Measurements from ENCODE around the gene CDC42BPB.

CDC42BPB gene

GRCh38 chr14:103016594-103016993 is 40.8 kb downstream of the CDC42BPB start:
- DNase-seq (ENCODE audit: low read depth, low spot score): no peak

GRCh38 chr14:103016071-103016470 is 41.3 kb downstream of the CDC42BPB start:
- no peak for DNase-seq (ENCODE audit: low read depth, low spot score)

DNA sequence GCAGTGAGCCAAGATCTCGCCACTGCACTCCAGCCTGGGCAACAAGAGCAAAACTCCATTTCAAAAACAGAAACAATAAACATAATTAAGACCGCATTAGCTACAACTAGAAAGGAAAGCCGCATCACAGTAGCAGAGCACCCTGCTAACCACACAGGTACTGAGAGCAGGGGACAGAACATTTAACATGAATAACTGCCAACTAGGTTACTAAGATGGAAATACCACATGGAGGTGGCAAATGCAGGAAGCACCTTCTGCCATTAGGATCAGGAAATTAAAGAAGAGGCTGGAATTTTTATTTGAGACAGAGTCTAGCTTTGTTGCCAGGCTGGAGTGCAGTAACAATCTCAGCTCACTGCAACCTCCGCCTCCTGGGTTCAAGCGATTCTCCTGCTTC is 41.9 kb downstream of the CDC42BPB start:
- no peak for DNase-seq (ENCODE audit: low read depth, low spot score)

GRCh38 chr14:103014466-103015228 is 42.7 kb downstream of the CDC42BPB start:
- peak; percentile 63 for DNase-seq (ENCODE audit: low read depth, low spot score)

- DNase-seq (ENCODE audit: low read depth, low spot score): no peak
Observed at GRCh38 chr14:103013028-103013427, 44.3 kb downstream of the CDC42BPB start.

- no peak for DNase-seq (ENCODE audit: low read depth, low spot score)
Observed at GRCh38 chr14:103009559-103009958, 47.8 kb downstream of the CDC42BPB start.

DNA sequence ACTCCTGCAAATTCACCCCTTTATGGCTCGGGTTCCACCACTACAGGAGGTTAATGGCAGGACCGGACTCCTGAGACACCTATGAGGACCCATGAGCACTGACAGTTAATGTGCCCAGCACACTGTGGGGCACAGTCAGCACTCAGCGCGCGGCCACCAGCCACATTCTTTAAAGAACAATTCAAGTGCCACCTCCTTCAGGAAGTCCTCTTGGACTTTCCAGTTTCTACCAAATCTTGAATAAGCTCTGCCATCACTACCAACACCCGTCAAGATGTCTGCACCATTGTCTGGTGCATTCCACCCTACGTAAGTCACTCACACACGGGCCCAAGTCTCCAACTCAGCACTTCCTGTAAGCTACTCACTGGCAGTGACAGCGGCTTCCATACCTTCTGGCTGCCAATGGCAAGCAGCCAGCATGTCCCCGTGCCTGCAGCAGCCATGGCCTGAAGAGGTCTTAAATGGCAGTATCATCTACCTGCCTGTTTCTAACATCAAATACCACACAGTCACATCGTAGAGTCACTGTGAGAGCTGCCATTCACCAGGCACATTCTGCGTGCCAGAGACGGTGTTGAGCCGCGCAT is 48.5 kb downstream of the CDC42BPB start:
- DNase-seq (ENCODE audit: low read depth, low spot score): peak; percentile 65

GRCh38 chr14:103008126-103008525 is 49.2 kb downstream of the CDC42BPB start:
- DNase-seq (ENCODE audit: low read depth, low spot score): no peak

GRCh38 chr14:103007555-103007954 is 49.8 kb downstream of the CDC42BPB start:
- no peak for DNase-seq (ENCODE audit: low read depth, low spot score)

- no peak for DNase-seq (ENCODE audit: low read depth, low spot score)
Observed at GRCh38 chr14:103006991-103007520, 50.3 kb downstream of the CDC42BPB start.

DNA sequence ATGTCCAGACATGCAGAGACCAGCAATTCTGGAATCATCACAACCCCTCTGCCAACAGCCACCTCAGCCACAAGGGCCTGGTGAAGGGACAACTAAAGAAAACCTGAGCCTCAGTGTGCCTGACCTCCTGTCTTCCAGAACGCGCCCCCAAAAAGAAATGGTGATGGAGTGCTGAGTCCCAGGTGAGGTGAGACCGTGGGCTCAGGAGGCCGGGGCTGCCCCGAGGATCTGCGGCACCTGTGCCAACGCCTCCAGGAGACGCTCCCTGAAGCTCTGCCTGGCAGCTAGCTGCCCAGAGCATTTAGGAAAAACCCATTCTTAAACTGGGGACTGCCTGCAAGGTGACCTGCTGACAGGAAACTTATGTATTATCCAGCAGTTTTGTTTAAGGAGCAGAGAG is 51.2 kb downstream of the CDC42BPB start:
- no peak for DNase-seq (ENCODE audit: low read depth, low spot score)

- no peak for DNase-seq (ENCODE audit: low read depth, low spot score)
Observed at GRCh38 chr14:103003850-103004249, 53.5 kb downstream of the CDC42BPB start.

- DNase-seq (ENCODE audit: low read depth, low spot score): no peak
Observed at GRCh38 chr14:103003351-103003615, 54.1 kb downstream of the CDC42BPB start.

DNA sequence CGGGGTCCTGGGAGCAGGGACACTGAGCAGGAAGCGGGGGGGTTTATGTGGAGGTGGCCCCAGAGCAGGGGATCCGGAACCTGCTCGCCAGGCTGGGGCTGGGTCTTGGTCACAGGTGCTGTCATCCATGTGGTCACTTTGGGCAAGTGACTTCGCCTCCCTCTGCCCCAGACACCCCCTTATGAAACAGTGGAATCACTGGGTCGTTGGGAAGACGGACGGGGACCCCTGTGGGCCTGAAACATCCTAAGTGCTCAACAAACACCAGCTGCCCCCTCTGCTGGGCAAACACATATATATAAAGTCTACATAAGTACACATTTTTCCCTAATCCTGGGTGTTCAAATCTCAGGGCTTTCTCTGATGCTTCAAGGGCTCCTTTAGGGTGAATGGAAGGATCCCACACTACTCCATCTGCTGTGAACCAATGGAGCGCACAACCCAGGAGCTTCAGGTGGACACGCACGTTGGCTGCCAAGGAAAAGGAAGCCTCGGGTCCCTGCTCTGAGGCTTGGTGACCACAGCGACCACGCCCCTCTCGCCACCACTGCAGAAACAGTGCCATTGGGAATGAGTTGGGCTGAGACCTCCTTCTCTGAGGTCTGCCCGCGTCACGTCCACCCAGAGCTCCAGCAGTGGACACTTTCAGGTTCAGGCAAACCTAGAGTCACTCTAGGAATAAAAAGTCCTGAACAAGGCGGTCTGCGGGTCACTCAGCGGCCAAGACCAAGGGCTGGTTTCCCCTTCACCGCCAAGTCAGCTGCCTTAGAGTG is 54.6 kb downstream of the CDC42BPB start:
- DNase-seq (ENCODE audit: low read depth, low spot score): no peak

DNA sequence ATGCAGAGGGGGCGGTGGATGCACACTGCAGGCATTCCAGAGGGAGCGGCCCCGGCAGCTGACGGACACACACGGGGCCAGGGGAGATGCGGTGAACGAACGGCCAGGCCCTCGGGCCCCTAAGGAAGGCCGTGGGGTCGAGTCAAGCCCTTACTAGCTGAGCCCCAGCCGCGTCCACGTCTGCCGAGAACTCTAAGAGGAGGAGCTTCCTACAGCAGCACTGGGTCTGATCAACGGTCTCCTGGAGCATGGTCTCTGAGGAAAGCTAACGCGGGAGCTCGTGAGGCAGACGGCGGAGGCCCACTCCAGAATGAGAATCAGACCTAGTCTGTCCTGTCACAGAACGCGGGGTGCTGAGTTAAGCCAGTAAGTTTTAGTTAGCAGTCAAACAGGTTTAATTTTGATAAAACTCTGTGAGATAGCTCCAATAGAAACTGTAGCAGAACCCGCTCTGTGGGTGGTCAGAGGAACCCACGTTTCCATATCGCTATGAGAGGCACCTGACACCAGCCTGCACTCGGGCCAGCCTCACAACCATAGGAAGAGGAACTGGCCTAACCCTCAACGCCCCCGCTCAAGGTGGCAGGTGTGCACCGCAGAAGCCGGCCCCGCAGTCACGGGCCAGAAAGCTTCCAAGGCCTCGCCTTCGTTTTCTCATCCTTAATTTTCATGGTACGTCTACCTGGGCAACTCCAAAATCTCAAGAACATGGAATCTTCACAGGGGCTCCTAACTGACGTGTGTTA is 55.5 kb downstream of the CDC42BPB start:
- no peak for DNase-seq (ENCODE audit: low read depth, low spot score)

DNA sequence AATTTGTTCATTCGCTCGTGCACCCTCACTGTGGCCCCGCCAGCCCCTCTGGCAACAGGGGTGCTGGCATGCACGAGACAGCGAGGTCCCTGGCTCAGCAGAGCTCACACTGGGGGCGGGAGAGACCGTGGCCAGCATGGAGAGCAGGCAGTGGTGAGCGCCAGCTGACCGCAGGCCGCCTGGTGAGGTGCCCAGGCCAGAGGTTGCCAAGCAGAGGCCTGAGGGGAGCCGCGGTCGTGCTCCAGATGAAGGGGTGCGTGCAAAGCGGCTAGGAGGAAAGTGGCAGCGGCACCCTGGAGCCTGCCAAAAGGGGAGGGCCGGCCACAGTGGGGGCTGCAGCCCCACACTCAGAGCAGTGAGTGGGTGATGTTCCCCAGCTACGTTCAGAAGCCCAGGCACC is 56.1 kb downstream of the CDC42BPB start:
- peak; percentile 46 for DNase-seq (ENCODE audit: low read depth, low spot score)

GRCh38 chr14:103000291-103000921 is 56.9 kb downstream of the CDC42BPB start:
- no peak for DNase-seq (ENCODE audit: low read depth, low spot score)

DNA sequence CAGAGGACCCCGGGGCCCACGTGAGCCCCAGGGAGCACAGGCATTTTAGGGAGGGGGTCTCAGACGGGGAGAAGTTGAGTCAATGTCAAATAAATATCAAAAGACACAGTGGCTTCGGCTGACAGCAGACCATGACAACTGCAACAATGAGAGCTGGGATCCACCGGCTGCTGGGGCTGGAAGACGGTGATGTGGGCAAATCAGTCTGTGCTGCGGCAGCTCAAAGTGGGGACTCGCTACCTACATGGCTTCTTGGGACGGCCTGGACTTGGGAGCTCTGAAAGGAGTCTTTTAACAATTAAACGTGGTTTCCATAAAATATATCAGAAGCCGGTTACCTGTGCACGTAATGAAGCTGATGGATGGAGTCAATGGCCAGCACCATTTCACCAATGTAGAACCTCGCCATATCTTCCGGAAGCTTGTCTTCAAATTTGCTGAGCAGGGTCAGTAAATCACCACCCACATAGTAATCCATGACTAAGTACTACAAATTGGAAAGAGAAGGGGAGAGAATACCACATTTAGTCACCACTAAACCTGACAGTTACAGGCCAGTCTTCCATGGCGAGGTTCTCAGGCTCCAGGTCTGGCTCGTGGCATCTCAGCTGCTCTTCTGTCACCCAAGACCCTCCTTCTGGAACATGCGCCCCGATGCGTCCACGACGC is 58.0 kb downstream of the CDC42BPB start:
- DNase-seq (ENCODE audit: low read depth, low spot score): no peak

DNA sequence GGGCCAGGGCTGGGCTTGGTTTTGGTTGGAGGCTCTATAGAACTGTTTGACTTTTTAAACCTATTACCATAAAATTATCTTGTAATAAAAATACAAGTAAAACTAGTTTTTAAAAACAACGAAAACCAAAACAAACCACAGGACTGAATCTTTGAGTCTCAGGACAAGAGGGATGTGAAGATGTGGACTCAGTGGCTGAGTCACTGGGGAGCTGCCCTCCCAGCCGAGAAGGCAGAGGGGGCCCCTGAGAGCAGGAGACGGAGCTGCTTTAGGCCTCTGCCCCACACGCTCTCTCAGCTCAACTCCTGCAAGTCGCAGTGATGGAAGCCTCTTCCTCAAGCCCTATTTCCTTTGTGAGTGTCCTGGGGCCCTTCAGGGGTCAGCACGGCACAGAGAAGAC is 59.0 kb downstream of the CDC42BPB start:
- peak; percentile 49 for DNase-seq (ENCODE audit: low read depth, low spot score)

GRCh38 chr14:102996941-102997340 is 60.4 kb downstream of the CDC42BPB start:
- DNase-seq (ENCODE audit: low read depth, low spot score): no peak

GRCh38 chr14:102994689-102995088 is 62.7 kb downstream of the CDC42BPB start:
- DNase-seq (ENCODE audit: low read depth, low spot score): no peak

All from astrocyte of the hippocampus (primary cell).